Neural progenitor cell (in vitro differentiated cells): Measurements from ENCODE around the gene RET. TPM values are rescaled to one million over a fixed set of nuclear protein-coding genes. Genes with fewer than 3 reads are reported as not detected.

Experiments used
- DNase-seq: peaks from one replicate; pipeline ENCODE4 v3.0.0-alpha.2; 2016; ENCODE audit warnings: low spot score
- H2AFZ ChIP-seq: fragments of 200-600 bp; sonication (generic); replicated peaks from 2 replicates; pipeline ENCODE4 v1.6.1; 2016; ENCODE audit warnings: antibody characterized with exemption
- H3F3A ChIP-seq: fragments of 200-600 bp; sonication (generic); 2 replicates; pipeline ENCODE4 v1.6.1; 2016; ENCODE audit warnings: antibody characterized with exemption, low read depth
- H3K27ac ChIP-seq: fragments of 200-600 bp; sonication (generic); 2 replicates; pipeline ENCODE4 v1.5.1; 2016; ENCODE audit warnings: mild to moderate bottlenecking
- H3K27me3 ChIP-seq: fragments of 200-600 bp; sonication (generic); 2 replicates; pipeline ENCODE4 v1.6.1; 2016; ENCODE audit warnings: mild to moderate bottlenecking, moderate library complexity
- H3K36me3 ChIP-seq: fragments of 200-600 bp; sonication (generic); 2 replicates; pipeline ENCODE4 v1.5.1; 2016
- H3K4me1 ChIP-seq: fragments of 200-600 bp; sonication (generic); 2 replicates; pipeline ENCODE4 v1.6.1; 2016; ENCODE audit warnings: mixed run types
- H3K4me2 ChIP-seq: fragments of 200-600 bp; sonication (generic); 2 replicates; pipeline ENCODE4 v1.6.1; 2016
- H3K4me3 ChIP-seq: fragments of 200-600 bp; sonication (generic); 2 replicates; pipeline ENCODE4 v1.5.1; 2016
- H3K79me2 ChIP-seq: fragments of 200-600 bp; sonication (generic); 2 replicates; pipeline ENCODE4 v1.6.1; 2016; ENCODE audit warnings: low read depth
- H3K9ac ChIP-seq: fragments of 200-600 bp; sonication (generic); 2 replicates; pipeline ENCODE4 v1.6.1; 2016
- H3K9me3 ChIP-seq: fragments of 200-600 bp; sonication (generic); 2 replicates; pipeline ENCODE4 v1.5.1; 2016; ENCODE audit warnings: low read depth
- H4K20me1 ChIP-seq: fragments of 200-600 bp; sonication (generic); 2 replicates; pipeline ENCODE4 v1.6.1; 2016; ENCODE audit warnings: low read depth
- H3K27ac Mint-ChIP-seq: 3 replicates; pipeline ENCODE4 v1.8.0; 2021; ENCODE audit warnings: mixed read lengths
- H3K27me3 Mint-ChIP-seq: 2 replicates; pipeline ENCODE4 v1.8.0; 2022; ENCODE audit warnings: low read depth, mild to moderate bottlenecking, inconsistent platforms, moderate library complexity, mixed read lengths; ENCODE audit not compliant: insufficient read depth
- H3K36me3 Mint-ChIP-seq: 3 replicates; pipeline ENCODE4 v1.8.0; 2021; ENCODE audit warnings: mixed read lengths
- H3K4me1 Mint-ChIP-seq: 3 replicates; pipeline ENCODE4 v1.8.0; 2021; ENCODE audit warnings: mixed read lengths
- H3K4me3 Mint-ChIP-seq: 3 replicates; pipeline ENCODE4 v1.8.0; 2021; ENCODE audit warnings: mild to moderate bottlenecking, moderate library complexity, mixed read lengths
- H3K9me3 Mint-ChIP-seq: 3 replicates; pipeline ENCODE4 v1.8.0; 2020; ENCODE audit warnings: mixed read lengths
- EZH2 ChIP-seq: fragments of 200-600 bp; sonication (generic); IDR thresholded peaks from 2 replicates; pipeline ENCODE4 v1.6.1; 2017; ENCODE audit warnings: antibody characterized with exemption, mild to moderate bottlenecking, moderate library complexity
- EZH2phosphoT487 ChIP-seq: fragments of 200-600 bp; sonication (generic); IDR thresholded peaks from 2 replicates; pipeline ENCODE4 v1.6.1; 2017; ENCODE audit warnings: antibody characterized with exemption
- total RNA-seq: library from RNA; depleted of rRNA; stranded (reverse); fragments of >200 nt; gene quantifications from 2 replicates; pipeline ENCODE4 v1.2.3, GENCODE V29; 2015; ENCODE audit warnings: low replicate concordance
- TF ChIP-seq, protein P1 (sequence below): fragments of 200-600 bp; sonication (generic); IDR thresholded peaks from 2 replicates; pipeline ENCODE4 v1.5.1; 2017; ENCODE audit warnings: antibody characterized with exemption, mild to moderate bottlenecking

The RET gene
- total RNA-seq, 1 donor from 2014 or later = 1.4 TPM

DNA sequence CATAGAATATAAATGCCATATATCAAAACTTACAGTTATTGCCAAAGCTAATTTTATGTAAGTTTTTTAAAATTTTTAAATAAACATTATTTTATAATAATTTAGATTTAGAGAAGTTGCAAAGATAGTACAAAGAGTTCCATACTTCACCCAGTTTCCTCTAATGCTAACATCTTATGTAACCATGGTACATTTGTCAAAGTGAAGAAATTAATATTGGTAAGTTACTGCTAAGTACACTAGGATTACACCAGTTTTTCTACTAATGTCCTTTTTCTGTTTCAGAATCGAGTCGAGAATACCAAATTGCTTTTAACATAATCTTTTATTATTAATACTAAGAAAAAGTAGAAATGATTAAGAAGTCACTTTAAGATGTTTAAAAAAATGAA is 90.6 kb downstream of the RET start:
- Histone ChIP-seq H3K9ac (no peak overlapping the region), H3F3A (peaks cover 5% of the 10 kb centered on the region), H2AFZ (no peak overlapping the region), H3K27me3 (no peaks in the 10 kb centered on the region), H3K79me2 (no peaks in the 10 kb centered on the region), H3K4me3 (no peak overlapping the region), H3K4me2 (no peak overlapping the region), H4K20me1 (no peaks in the 10 kb centered on the region), H3K27ac (no peak overlapping the region), H3K9me3 (no peaks in the 10 kb centered on the region), H3K36me3 (no peaks in the 10 kb centered on the region), H3K4me1 (no peaks in the 10 kb centered on the region)
- Mint-ChIP-seq H3K27me3 (peaks cover 2% of the 10 kb centered on the region), H3K9me3 (no peaks in the 10 kb centered on the region), H3K4me3 (no peak overlapping the region), H3K27ac (no peak overlapping the region), H3K36me3 (peaks cover 19% of the 10 kb centered on the region), H3K4me1 (peaks cover 2% of the 10 kb centered on the region)
- no peak for DNase-seq
- TF ChIP-seq EZH2 = no peak
- TF ChIP-seq EZH2phosphoT487 = no peak
- TF ChIP-seq, protein P1, sequence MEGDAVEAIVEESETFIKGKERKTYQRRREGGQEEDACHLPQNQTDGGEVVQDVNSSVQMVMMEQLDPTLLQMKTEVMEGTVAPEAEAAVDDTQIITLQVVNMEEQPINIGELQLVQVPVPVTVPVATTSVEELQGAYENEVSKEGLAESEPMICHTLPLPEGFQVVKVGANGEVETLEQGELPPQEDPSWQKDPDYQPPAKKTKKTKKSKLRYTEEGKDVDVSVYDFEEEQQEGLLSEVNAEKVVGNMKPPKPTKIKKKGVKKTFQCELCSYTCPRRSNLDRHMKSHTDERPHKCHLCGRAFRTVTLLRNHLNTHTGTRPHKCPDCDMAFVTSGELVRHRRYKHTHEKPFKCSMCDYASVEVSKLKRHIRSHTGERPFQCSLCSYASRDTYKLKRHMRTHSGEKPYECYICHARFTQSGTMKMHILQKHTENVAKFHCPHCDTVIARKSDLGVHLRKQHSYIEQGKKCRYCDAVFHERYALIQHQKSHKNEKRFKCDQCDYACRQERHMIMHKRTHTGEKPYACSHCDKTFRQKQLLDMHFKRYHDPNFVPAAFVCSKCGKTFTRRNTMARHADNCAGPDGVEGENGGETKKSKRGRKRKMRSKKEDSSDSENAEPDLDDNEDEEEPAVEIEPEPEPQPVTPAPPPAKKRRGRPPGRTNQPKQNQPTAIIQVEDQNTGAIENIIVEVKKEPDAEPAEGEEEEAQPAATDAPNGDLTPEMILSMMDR = no peak

DNA sequence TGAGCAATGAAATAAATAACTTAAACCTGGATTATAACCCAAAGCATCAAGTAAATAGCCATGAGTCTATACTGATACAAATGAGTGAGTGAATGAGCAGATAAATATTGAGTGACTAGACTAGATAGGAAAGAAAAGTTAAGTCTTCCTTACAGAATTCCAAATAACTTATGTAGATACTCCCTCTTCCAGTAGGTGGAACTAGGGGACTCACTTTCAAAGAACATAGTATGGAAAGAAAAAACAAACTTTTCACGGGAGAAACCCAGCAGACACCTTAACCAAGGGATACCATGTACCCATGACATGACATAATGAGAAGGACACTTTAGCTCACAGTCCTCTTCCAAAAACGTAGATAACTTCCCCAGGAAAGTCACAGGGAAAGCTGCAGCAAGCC is 93.6 kb downstream of the RET start:
- no peak overlapping the region for H3K4me3 ChIP-seq
- Mint-ChIP-seq H3K36me3 (peaks cover 14% of the 10 kb centered on the region), H3K27me3 (peaks cover 4% of the 10 kb centered on the region), H3K9me3 (no peaks in the 10 kb centered on the region), H3K4me3 (no peak overlapping the region), H3K4me1 (peaks cover 2% of the 10 kb centered on the region), H3K27ac (no peak overlapping the region)
- no peaks in the 10 kb centered on the region for H4K20me1 ChIP-seq
- no peak overlapping the region for H3K27ac ChIP-seq
- H3K79me2 ChIP-seq = no peaks in the 10 kb centered on the region
- no peaks in the 10 kb centered on the region for H3K36me3 ChIP-seq
- H3K9me3 ChIP-seq = no peaks in the 10 kb centered on the region
- no peak overlapping the region for H2AFZ ChIP-seq
- H3K27me3 ChIP-seq = no peaks in the 10 kb centered on the region
- no peak for DNase-seq
- H3K4me2 ChIP-seq = no peak overlapping the region
- H3K4me1 ChIP-seq = no peaks in the 10 kb centered on the region
- TF ChIP-seq, protein P1 = peak; percentile 41
- TF ChIP-seq EZH2phosphoT487 = no peak
- H3K9ac ChIP-seq = no peak overlapping the region
- H3F3A ChIP-seq = peaks cover 5% of the 10 kb centered on the region

DNA sequence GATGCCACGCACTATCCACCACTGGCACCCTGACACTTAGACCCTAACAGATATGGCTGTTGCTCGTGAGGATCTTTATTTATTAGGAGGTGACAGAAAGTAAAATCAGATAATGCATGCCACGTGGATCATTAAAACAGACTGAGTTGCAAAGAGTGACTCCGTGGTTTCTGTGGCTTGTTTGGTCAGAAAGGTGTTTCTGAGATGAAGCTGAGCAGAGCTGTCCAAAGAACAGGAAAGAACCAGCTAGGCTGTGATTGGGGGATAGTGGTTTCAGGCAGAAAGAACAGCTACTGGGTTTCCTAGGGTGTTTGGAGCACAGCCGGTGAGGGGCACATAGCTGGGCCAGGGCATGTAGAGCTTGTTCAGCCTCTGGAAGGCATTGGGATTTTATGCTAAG is 95.8 kb downstream of the RET start:
- Mint-ChIP-seq H3K4me3 (no peak overlapping the region), H3K4me1 (no peaks in the 10 kb centered on the region), H3K9me3 (no peaks in the 10 kb centered on the region), H3K27me3 (peaks cover 4% of the 10 kb centered on the region), H3K36me3 (peaks cover 26% of the 10 kb centered on the region), H3K27ac (no peak overlapping the region)
- Histone ChIP-seq H3K27me3 (no peaks in the 10 kb centered on the region), H3K27ac (no peak overlapping the region), H3K4me3 (no peak overlapping the region), H3K4me1 (no peaks in the 10 kb centered on the region), H3K79me2 (no peaks in the 10 kb centered on the region), H3K4me2 (no peak overlapping the region), H4K20me1 (no peaks in the 10 kb centered on the region), H3F3A (peaks cover 5% of the 10 kb centered on the region), H3K9me3 (no peaks in the 10 kb centered on the region), H3K36me3 (peaks cover 4% of the 10 kb centered on the region), H3K9ac (no peak overlapping the region), H2AFZ (no peak overlapping the region)
- no peak for DNase-seq
- TF ChIP-seq, protein P1 = no peak
- TF ChIP-seq EZH2phosphoT487 = no peak
- TF ChIP-seq EZH2 = no peak

DNA sequence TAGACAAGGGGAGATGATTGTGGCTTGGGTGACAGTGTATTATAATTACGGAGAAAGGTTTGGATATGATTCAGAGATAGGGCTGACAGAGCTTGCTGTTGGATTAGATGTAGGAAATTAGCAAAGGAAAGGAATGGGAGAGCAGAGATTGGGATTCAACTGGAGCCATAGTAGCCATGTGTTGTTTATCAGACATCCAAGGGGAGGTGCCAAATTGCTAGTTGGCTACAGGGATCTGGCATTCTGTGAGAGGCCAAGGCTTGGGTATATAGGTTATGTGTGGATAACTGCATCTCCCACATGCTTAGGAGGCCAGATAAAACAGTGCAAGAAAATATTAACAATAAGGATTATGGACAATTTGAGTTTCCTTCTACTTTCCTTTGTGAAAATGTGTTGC is 96.3 kb downstream of the RET start:
- Mint-ChIP-seq H3K27ac (no peak overlapping the region), H3K9me3 (no peaks in the 10 kb centered on the region), H3K4me3 (no peak overlapping the region), H3K36me3 (peaks cover 30% of the 10 kb centered on the region), H3K27me3 (peaks cover 4% of the 10 kb centered on the region), H3K4me1 (no peaks in the 10 kb centered on the region)
- H3K79me2 ChIP-seq = no peaks in the 10 kb centered on the region
- no peak overlapping the region for H3K27ac ChIP-seq
- H3K4me2 ChIP-seq = no peak overlapping the region
- H3K36me3 ChIP-seq = peaks cover 8% of the 10 kb centered on the region
- H3K4me3 ChIP-seq = no peak overlapping the region
- no peak overlapping the region for H2AFZ ChIP-seq
- H3K27me3 ChIP-seq = no peaks in the 10 kb centered on the region
- no peak overlapping the region for H3K9ac ChIP-seq
- H3K4me1 ChIP-seq = no peaks in the 10 kb centered on the region
- TF ChIP-seq EZH2 (no peak), EZH2phosphoT487 (no peak)
- TF ChIP-seq, protein P1 = no peak
- H3F3A ChIP-seq = peaks cover 5% of the 10 kb centered on the region
- no peaks in the 10 kb centered on the region for H4K20me1 ChIP-seq
- no peaks in the 10 kb centered on the region for H3K9me3 ChIP-seq
- no peak for DNase-seq
